Liver (tissue), 9 donors: Measurements from ENCODE around the gene FIG4. TPM values are rescaled to one million over a fixed set of nuclear protein-coding genes. Genes with fewer than 3 reads are reported as not detected.
"Not testable (repeated sequence)": the region's sequence is repeated elsewhere in the genome, so short reads cannot be mapped to it uniquely, and the experiment has no call there.

Experiments used
- DNase-seq: peaks from one replicate; pipeline ENCODE4 v3.0.0-alpha.2; 2017; ENCODE audit warnings: low spot score
- H3K27ac ChIP-seq, 2 donors: one replicate each; pipeline ENCODE4 v1.7.0; 2013; ENCODE audit warnings: inconsistent platforms in 2 of 2, low read length in 2 of 2, control low read depth in 1 of 2, low read depth in 1 of 2, mild to moderate bottlenecking in 1 of 2
- H3K27me3 ChIP-seq, 4 donors: one replicate each; pipeline versions ENCODE4 v1.6.1 to v1.7.0; 2013; ENCODE audit warnings: low read length in 3 of 4, inconsistent platforms in 1 of 4, mild to moderate bottlenecking in 1 of 4, moderate library complexity in 1 of 4; ENCODE audit not compliant: control insufficient read depth in 4 of 4, insufficient read depth in 4 of 4
- H3K36me3 ChIP-seq, 4 donors: one replicate each; pipeline versions ENCODE4 v1.6.1 to v1.7.0; 2013; ENCODE audit warnings: low read length in 3 of 4, mild to moderate bottlenecking in 3 of 4, low read depth in 1 of 4, moderate library complexity in 1 of 4; ENCODE audit not compliant: control insufficient read depth in 4 of 4, insufficient read depth in 3 of 4
- H3K4me1 ChIP-seq, 4 donors: one replicate each; pipeline versions ENCODE4 v1.6.1 to v1.7.0; 2013; ENCODE audit warnings: low read length in 3 of 4, mild to moderate bottlenecking in 3 of 4, moderate library complexity in 1 of 4; ENCODE audit not compliant: control insufficient read depth in 4 of 4, insufficient read depth in 4 of 4
- H3K4me3 ChIP-seq, 3 donors: one replicate each; pipeline versions ENCODE4 v1.6.1 to v1.7.0; 2013; ENCODE audit warnings: low read length in 3 of 3, control low read depth in 1 of 3, low read depth in 1 of 3, mild to moderate bottlenecking in 1 of 3
- H3K9ac ChIP-seq, 2 donors: one replicate each; pipeline ENCODE4 v1.7.0; 2013; ENCODE audit warnings: low read length in 2 of 2, mild to moderate bottlenecking in 2 of 2, moderate library complexity in 2 of 2, control low read depth in 1 of 2, low read depth in 1 of 2
- H3K9me3 ChIP-seq, 4 donors: one replicate each; pipeline versions ENCODE4 v1.6.1 to v1.7.0; 2013; ENCODE audit warnings: low read length in 3 of 4; ENCODE audit not compliant: control insufficient read depth in 4 of 4
- ATF3 ChIP-seq: IDR thresholded peaks from 2 replicates; pipeline ENCODE4 v1.6.1; 2016; ENCODE audit warnings: antibody characterized with exemption
- CTCF ChIP-seq: fragments of 150-350 bp; IDR thresholded peaks from 2 replicates; pipeline ENCODE4 v1.5.1; 2017; ENCODE audit warnings: improper control_type of control experiment, low read depth, low read length; ENCODE audit not compliant: missing input control
- EGR1 ChIP-seq, 2 donors: IDR thresholded peaks; 2 replicates each; pipeline ENCODE4 v1.6.1; 2016 to 2018; ENCODE audit warnings: antibody characterized with exemption in 2 of 2, low read depth in 2 of 2
- FOXA2 ChIP-seq: IDR thresholded peaks from 2 replicates; pipeline ENCODE4 v1.6.1; 2016; ENCODE audit warnings: antibody characterized with exemption
- JUND ChIP-seq, 2 donors: IDR thresholded peaks; 2 replicates each; pipeline ENCODE4 v1.6.1; 2016; ENCODE audit warnings: antibody characterized with exemption in 2 of 2
- MAX ChIP-seq: IDR thresholded peaks from 2 replicates; pipeline ENCODE4 v1.6.1; 2016; ENCODE audit warnings: antibody characterized with exemption
- REST ChIP-seq: IDR thresholded peaks from 2 replicates; pipeline ENCODE4 v1.6.1; 2016; ENCODE audit warnings: antibody characterized with exemption, mild to moderate bottlenecking
- SP1 ChIP-seq: IDR thresholded peaks from 2 replicates; pipeline ENCODE4 v1.6.1; 2018; ENCODE audit warnings: antibody characterized with exemption, mild to moderate bottlenecking
- TAF1 ChIP-seq: conservative IDR thresholded peaks from 2 replicates; pipeline ENCODE4 v1.6.1; 2016; ENCODE audit warnings: antibody characterized with exemption, mild to moderate bottlenecking
- WGBS: extraction: QIAGEN DNeasy Blood & Tissue Kit; methylation state at CpG from one replicate; pipeline ENCODE4 v1.1.7; 2013; 5-methylcytosine and 5-hydroxymethylcytosine counted together
- polyA plus RNA-seq, 2 donors: library from polyadenylated mRNA; stranded (reverse) in 1 of 2; unstranded in 1 of 2; fragments of 200-250 nt in 1 of 2; fragments of >200 nt in 1 of 2; fragmentation: Nextera tagmentation in 1 of 2; extraction: Ambion mirVana in 1 of 2; gene quantifications; one replicate each; pipeline versions ENCODE4 v1.2.1 to v1.2.3, GENCODE V29; 2013 to 2015
- total RNA-seq, 2 donors: library from RNA; depleted of rRNA; stranded (reverse); fragments of >200 nt; gene quantifications; one replicate each; pipeline ENCODE4 v1.2.3, GENCODE V29; 2014
- donor health status: healthy.
- donor health status: healthy.
- donor health status: healthy.
- donor health status: healthy.
- donor health status: healthy.

Gene FIG4
- total and polyA plus RNA-seq, 4 donors = 3.4 to 8.7 (median 4.6) TPM

- not testable (repeated sequence) for H3K9ac ChIP-seq, H3K36me3 ChIP-seq, H3K4me1 ChIP-seq, H3K4me3 ChIP-seq, H3K9me3 ChIP-seq, H3K27ac ChIP-seq, DNase-seq
- WGBS = 51% methylated on average over 5 of the region's 5 CpGs
- peaks cover 0 to 12% (median 0%) of the 10 kb centered on the region in 4 donors for H3K27me3 ChIP-seq
Observed at GRCh38 chr6:109869398-109870088, 178.4 kb downstream of the FIG4 start.

- no peaks in the 10 kb centered on the region for H3K36me3 ChIP-seq
- no peaks in the 10 kb centered on the region for H3K4me1 ChIP-seq
- H3K27me3 ChIP-seq = peaks cover 0 to 12% (median 0%) of the 10 kb centered on the region in 4 donors
- H3K9ac ChIP-seq = no peak overlapping the region
- DNase-seq = no peak
- 71% methylated on average over 5 of the region's 5 CpGs for WGBS
- no peaks in the 10 kb centered on the region for H3K9me3 ChIP-seq
- TF ChIP-seq FOXA2 (no peak), MAX (no peak), EGR1 (IDR thresholded peaks at IDR 0.05; ENCODE audit: low read depth in 2 of 2) (no peak), ATF3 (no peak), SP1 (no peak), CTCF (no peak), JUND (IDR thresholded peaks at IDR 0.05) (no peak)
- H3K27ac ChIP-seq = no peak overlapping the region
- H3K4me3 ChIP-seq = no peak overlapping the region
Observed at GRCh38 chr6:109870089-109870410, 179.0 kb downstream of the FIG4 start.

- Histone ChIP-seq H3K36me3 (no peaks in the 10 kb centered on the region), H3K9ac (no peak overlapping the region), H3K27me3 (peaks cover 0 to 3% (median 0%) of the 10 kb centered on the region in 4 donors), H3K4me1 (no peaks in the 10 kb centered on the region), H3K27ac (no peak overlapping the region), H3K9me3 (no peaks in the 10 kb centered on the region), H3K4me3 (no peak overlapping the region)
- WGBS = 80% methylated on average over 1 of the region's 1 CpG
- TF ChIP-seq TAF1 = no peak
- TF ChIP-seq REST = no peak
- no peak for DNase-seq
Observed at GRCh38 chr6:109872549-109872948, 181.5 kb downstream of the FIG4 start.
